Measurements from ENCODE around the gene MYO5C.

MYO5C gene

GRCh38 chr15:52230073-52230472 lies 65.5 kb downstream of the MYO5C start:
- DNase-seq (ENCODE audit: low read depth), result no peak
- TF ChIP-seq CTCF (conservative IDR thresholded peaks at IDR 0.05; ENCODE audit: low read depth, low read length), result no peak
- no peak overlapping the region for H3K4me3 ChIP-seq (ENCODE audit: low read length)

- DNase-seq (ENCODE audit: low read depth), result no peak
- H3K4me3 ChIP-seq (ENCODE audit: low read length), result no peak overlapping the region
- no peak for TF ChIP-seq CTCF (conservative IDR thresholded peaks at IDR 0.05; ENCODE audit: low read depth, low read length)
Observed at GRCh38 chr15:52228921-52229320, 66.7 kb downstream of the MYO5C start.

GRCh38 chr15:52227456-52227855 lies 68.1 kb downstream of the MYO5C start:
- peak; percentile 85 for TF ChIP-seq CTCF (conservative IDR thresholded peaks at IDR 0.05; ENCODE audit: low read depth, low read length)
- DNase-seq (ENCODE audit: low read depth), result peak; percentile 67
- no peak overlapping the region for H3K4me3 ChIP-seq (ENCODE audit: low read length)

- no peak for DNase-seq (ENCODE audit: low read depth)
- no peak for TF ChIP-seq CTCF (conservative IDR thresholded peaks at IDR 0.05; ENCODE audit: low read depth, low read length)
- no peak overlapping the region for H3K4me3 ChIP-seq (ENCODE audit: low read length)
Observed at GRCh38 chr15:52225230-52225629, 70.4 kb downstream of the MYO5C start.

GRCh38 chr15:52224211-52224610 lies 71.4 kb downstream of the MYO5C start:
- TF ChIP-seq CTCF (conservative IDR thresholded peaks at IDR 0.05; ENCODE audit: low read depth, low read length), result no peak
- DNase-seq (ENCODE audit: low read depth), result no peak

GRCh38 chr15:52221730-52222129 lies 73.9 kb downstream of the MYO5C start:
- H3K4me3 ChIP-seq (ENCODE audit: low read length), result no peak overlapping the region
- TF ChIP-seq CTCF (conservative IDR thresholded peaks at IDR 0.05; ENCODE audit: low read depth, low read length), result no peak
- no peak for DNase-seq (ENCODE audit: low read depth)

More at GRCh38 chr15:52224211-52224610, 71.4 kb downstream of the MYO5C start:
- no peak overlapping the region for H3K4me3 ChIP-seq (ENCODE audit: low read length)

GRCh38 chr15:52220937-52221660 lies 74.5 kb downstream of the MYO5C start:
- no peak for DNase-seq (ENCODE audit: low read depth)
- no peak for TF ChIP-seq CTCF (conservative IDR thresholded peaks at IDR 0.05; ENCODE audit: low read depth, low read length)
- no peak overlapping the region for H3K4me3 ChIP-seq (ENCODE audit: low read length)

All from retinal pigment epithelial cell (primary cell).